ENCODE measurements around the gene LIX1L.

GRCh38 chr1:145980457-145980994, 22.7 kb upstream of the LIX1L start:
- TF ChIP-seq CTCF (IDR thresholded peaks at IDR 0.05) (no peak), POLR2A (IDR thresholded peaks at IDR 0.05) (no peak)
